RPMI8226 (cell line): ENCODE measurements around the gene LIG4.

ENCODE experiments used
- DNase-seq: peaks from one replicate; pipeline ENCODE4 v3.0.0-alpha.2; 2015

LIG4 gene

GRCh38 chr13:108193806-108194205 is 21.5 kb downstream of the LIG4 start:
- no peak for DNase-seq

- DNase-seq: no peak
Observed at GRCh38 chr13:108190897-108191296, 24.4 kb downstream of the LIG4 start.

GRCh38 chr13:108188260-108188659 is 27.1 kb downstream of the LIG4 start:
- DNase-seq: no peak

- DNase-seq: no peak
Observed at GRCh38 chr13:108185223-108185622, 30.1 kb downstream of the LIG4 start.

GRCh38 chr13:108182652-108183051 is 32.7 kb downstream of the LIG4 start:
- no peak for DNase-seq

- DNase-seq: no peak
Observed at GRCh38 chr13:108178078-108178477, 37.3 kb downstream of the LIG4 start.

- peak; percentile 43 for DNase-seq
Observed at GRCh38 chr13:108176685-108177274, 38.6 kb downstream of the LIG4 start.

GRCh38 chr13:108168929-108169328 is 46.4 kb downstream of the LIG4 start:
- no peak for DNase-seq

GRCh38 chr13:108166078-108166477 is 49.3 kb downstream of the LIG4 start:
- no peak for DNase-seq

GRCh38 chr13:108158746-108159145 is 56.6 kb downstream of the LIG4 start:
- no peak for DNase-seq
